GM12875 (cell line): Measurements from ENCODE around the gene PCDH8.

ENCODE experiments used
- H3K4me3 ChIP-seq: one replicate; pipeline ENCODE4 v1.5.1; 2011; ENCODE audit warnings: low read depth, low read length, control low read depth
- TF ChIP-seq, protein P1 (sequence below): IDR thresholded peaks from 2 replicates; pipeline ENCODE4 v1.5.1; 2011; ENCODE audit warnings: low read depth, mild to moderate bottlenecking, control low read depth, inconsistent platforms, low read length, moderate library complexity, borderline replicate concordance; ENCODE audit not compliant: insufficient read depth

PCDH8 gene

GRCh38 chr13:52811841-52812240, 36.6 kb downstream of the PCDH8 start:
- TF ChIP-seq, protein P1, sequence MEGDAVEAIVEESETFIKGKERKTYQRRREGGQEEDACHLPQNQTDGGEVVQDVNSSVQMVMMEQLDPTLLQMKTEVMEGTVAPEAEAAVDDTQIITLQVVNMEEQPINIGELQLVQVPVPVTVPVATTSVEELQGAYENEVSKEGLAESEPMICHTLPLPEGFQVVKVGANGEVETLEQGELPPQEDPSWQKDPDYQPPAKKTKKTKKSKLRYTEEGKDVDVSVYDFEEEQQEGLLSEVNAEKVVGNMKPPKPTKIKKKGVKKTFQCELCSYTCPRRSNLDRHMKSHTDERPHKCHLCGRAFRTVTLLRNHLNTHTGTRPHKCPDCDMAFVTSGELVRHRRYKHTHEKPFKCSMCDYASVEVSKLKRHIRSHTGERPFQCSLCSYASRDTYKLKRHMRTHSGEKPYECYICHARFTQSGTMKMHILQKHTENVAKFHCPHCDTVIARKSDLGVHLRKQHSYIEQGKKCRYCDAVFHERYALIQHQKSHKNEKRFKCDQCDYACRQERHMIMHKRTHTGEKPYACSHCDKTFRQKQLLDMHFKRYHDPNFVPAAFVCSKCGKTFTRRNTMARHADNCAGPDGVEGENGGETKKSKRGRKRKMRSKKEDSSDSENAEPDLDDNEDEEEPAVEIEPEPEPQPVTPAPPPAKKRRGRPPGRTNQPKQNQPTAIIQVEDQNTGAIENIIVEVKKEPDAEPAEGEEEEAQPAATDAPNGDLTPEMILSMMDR: no peak

DNA sequence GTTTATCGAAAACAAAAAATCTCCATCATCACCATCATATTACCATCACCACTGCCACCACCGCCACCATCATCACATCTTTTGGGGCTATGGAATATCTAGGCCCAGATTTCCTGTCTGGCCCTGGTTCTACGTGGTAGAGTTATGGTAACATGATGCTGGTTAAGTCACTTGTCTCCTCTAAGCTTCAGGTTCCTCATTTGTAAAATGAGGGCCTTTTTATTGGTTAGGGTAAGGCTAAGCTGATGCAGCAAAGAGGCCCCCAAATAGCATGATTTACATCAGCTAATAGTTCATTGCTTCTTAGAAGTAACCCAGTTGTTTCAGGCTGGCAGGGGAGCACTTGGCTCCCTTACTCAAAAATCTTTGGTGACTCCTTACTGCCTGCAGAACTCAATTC, 37.9 kb downstream of the PCDH8 start:
- TF ChIP-seq, protein P1: no peak
- no peak overlapping the region for H3K4me3 ChIP-seq

More at GRCh38 chr13:52811841-52812240, 36.6 kb downstream of the PCDH8 start:
- H3K4me3 ChIP-seq: no peak overlapping the region

DNA sequence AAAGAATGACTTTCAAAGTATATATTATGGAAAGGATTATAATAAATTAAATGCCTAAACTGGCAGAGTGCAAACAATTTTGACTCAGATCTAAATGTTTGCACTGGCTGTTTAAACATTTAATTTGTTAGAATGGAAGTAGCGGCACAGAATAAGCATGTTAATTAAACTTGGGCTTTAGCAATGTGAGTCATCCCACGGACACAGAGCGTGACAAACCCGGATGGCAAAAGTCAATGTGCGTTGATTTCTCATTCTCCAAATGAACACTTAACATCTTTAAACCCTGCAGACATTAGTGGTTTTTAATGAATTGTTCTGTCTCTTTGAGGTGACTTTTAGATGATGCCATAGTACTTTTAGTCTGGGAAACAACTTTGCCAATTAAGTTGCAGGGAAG, 38.4 kb downstream of the PCDH8 start:
- TF ChIP-seq, protein P1: no peak
- no peak overlapping the region for H3K4me3 ChIP-seq

DNA sequence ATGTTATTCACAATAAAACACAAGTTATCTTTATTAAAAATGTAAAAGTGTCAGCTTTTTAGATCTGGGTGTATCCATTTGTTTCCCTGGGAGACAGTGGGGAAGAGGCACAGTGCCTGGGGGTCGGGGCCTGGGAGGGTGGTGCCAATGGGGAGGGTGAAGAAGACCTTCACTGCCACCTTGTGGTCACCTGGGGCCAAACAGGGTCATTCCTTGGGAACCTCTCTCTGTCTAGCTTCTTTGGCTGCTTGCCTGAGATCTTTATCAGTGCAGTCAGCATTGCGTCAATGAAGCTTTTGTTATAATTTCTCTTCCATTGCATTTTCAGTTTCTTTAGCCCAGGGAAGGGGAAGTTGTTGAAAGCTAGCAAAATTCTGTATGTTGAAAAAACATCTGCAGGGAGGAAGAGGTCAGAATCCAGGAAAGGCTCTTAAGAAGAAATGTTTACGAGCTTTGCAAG, 39.1 kb downstream of the PCDH8 start:
- H3K4me3 ChIP-seq: no peak overlapping the region
- TF ChIP-seq, protein P1: peak; percentile 82

GRCh38 chr13:52808842-52809219, 39.6 kb downstream of the PCDH8 start:
- TF ChIP-seq, protein P1: no peak

GRCh38 chr13:52806029-52806428, 42.4 kb downstream of the PCDH8 start:
- H3K4me3 ChIP-seq: no peak overlapping the region
- TF ChIP-seq, protein P1: no peak

More at GRCh38 chr13:52808842-52809219, 39.6 kb downstream of the PCDH8 start:
- H3K4me3 ChIP-seq: no peak overlapping the region

DNA sequence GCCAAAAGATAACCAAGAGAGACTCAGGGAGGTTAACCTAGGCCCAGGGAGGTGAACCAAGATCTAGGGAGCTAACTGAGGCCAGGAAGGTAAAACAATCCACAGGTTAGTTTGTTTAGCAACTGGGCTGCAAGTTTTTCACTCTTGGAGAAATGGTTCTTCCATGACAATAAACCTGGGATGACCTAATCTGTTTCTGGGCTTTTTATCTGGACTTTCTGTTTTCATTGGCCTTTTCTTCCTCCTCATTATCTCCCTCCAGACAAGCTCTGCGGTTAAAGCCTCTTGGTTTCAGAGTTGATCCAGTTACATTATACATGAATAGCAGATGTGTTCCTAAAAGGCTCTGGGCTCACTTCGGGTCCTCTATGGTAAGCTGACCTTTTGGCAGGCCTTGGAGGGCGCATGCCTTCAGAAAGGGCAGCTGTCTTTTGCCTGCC, 44.2 kb downstream of the PCDH8 start:
- no peak overlapping the region for H3K4me3 ChIP-seq
- TF ChIP-seq, protein P1: no peak
